Tibial nerve (tissue), 3 donors: ENCODE results near the gene SPINT1.

Experiments used
- CTCF ChIP-seq, 5 experiments: fragments of 200-600 bp in 3 of 5; fragments of 450-650 bp in 2 of 5; sonication (generic) in 3 of 5; IDR thresholded peaks; one replicate each; pipeline ENCODE4 v1.5.1; 2016 to 2019; ENCODE audit warnings: antibody characterized with exemption in 5 of 5, mild to moderate bottlenecking in 3 of 5, moderate library complexity in 2 of 5
- POLR2A ChIP-seq, 2 donors: fragments of 450-650 bp; IDR thresholded peaks; one replicate each; pipeline ENCODE4 v1.6.1; 2017; ENCODE audit warnings: antibody characterized with exemption in 2 of 2, mild to moderate bottlenecking in 2 of 2, moderate library complexity in 2 of 2

- TF ChIP-seq CTCF (IDR thresholded peaks at IDR 0.05) (peak; percentile 35 to 70 (median 55)), POLR2A (IDR thresholded peaks at IDR 0.05) (no peak)
These were observed 15.5 kb downstream of the SPINT1 start for GRCh38 chr15:40859206-40859851.
